Activated CD4-positive, alpha-beta memory T cell treated with anti-CD3 and anti-CD28 coated beads for 36 hours (primary cell): ENCODE measurements around the gene NOS3. TPM values are rescaled to one million over a fixed set of nuclear protein-coding genes. Genes with fewer than 3 reads are reported as not detected.

Experiments
- CTCF ChIA-PET: fragments of 350-600 bp; sonication (Branson Sonifier 250); formaldehyde crosslinking; loops from one replicate; lab custom pipeline; 2021; ENCODE audit warnings: antibody characterized with exemption, inconsistent platforms; lab: Charles Lee
- POLR2A ChIA-PET: fragments of 350-600 bp; sonication (Branson Sonifier 250); formaldehyde crosslinking; loops from one replicate; lab custom pipeline; 2021; ENCODE audit warnings: antibody characterized with exemption; lab: Charles Lee
- DNase-seq: peaks from one replicate; pipeline ENCODE4 v3.0.0-alpha.2; 2020
- H3K27ac Mint-ChIP-seq: one replicate; pipeline ENCODE4 v1.8.0; 2021; ENCODE audit warnings: mixed read lengths
- H3K27me3 Mint-ChIP-seq: one replicate; pipeline ENCODE4 v1.8.0; 2021; ENCODE audit warnings: mixed read lengths
- H3K36me3 Mint-ChIP-seq: one replicate; pipeline ENCODE4 v1.8.0; 2021; ENCODE audit warnings: mixed read lengths
- H3K4me1 Mint-ChIP-seq: one replicate; pipeline ENCODE4 v1.8.0; 2021; ENCODE audit warnings: low read depth, mixed read lengths
- H3K4me3 Mint-ChIP-seq: one replicate; pipeline ENCODE4 v1.8.0; 2021; ENCODE audit warnings: mild to moderate bottlenecking, mixed read lengths
- H3K9me3 Mint-ChIP-seq: one replicate; pipeline ENCODE4 v1.8.0; 2021; ENCODE audit warnings: mixed read lengths
- intact Hi-C: fragments of 100-400 bp; cut with micrococcal nuclease; formaldehyde crosslinking; loops from one replicate; pipeline ENCODE4 v1.15.1; 2023
- total RNA-seq, 2 experiments: library from RNA; stranded (reverse); gene quantifications; one replicate each; pipeline ENCODE4 v1.2.3, GENCODE V29; 2021

Gene NOS3
- total RNA-seq, 2 experiments from 2014 or later = 10.4 to 13.2 TPM

DNA sequence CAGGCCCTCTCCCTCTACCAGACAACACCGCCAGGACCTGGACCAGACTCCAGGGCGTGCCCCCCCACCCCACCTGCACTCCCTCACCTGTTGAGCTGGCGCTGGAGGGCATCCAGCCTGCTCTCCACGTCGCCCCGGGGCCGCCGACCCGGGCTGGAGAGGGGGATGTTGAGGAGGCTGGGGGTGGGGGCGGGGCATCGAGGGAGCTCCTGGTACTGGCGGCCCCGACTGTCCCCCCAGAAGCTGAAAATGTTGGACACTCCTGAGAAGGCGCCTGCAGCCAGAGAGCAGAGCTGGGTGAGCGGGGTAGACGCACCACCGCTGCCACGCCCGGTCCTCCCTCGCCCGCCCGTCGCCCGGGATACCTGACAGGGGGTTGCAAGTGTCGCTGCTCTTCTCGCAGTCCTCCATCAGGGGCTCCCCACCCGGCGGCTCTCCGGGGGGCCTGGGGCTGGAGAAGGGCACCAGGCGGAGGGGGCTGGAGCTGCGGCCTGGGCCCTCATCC is 43.5 kb upstream of the NOS3 start:
- no peak for DNase-seq
- intact Hi-C loops = no loop called here
- Mint-ChIP-seq H3K27ac (no peak overlapping the region), H3K36me3 (peaks cover 2% of the 10 kb centered on the region), H3K4me1 (peaks cover 9% of the 10 kb centered on the region), H3K4me3 (no peak overlapping the region), H3K9me3 (no peaks in the 10 kb centered on the region), H3K27me3 (peaks cover 10% of the 10 kb centered on the region)
- ChIA-PET POLR2A (no interaction called here), CTCF (interaction anchor here (0.8 to 2.3 kb wide), 2 partner anchors 16 to 169 kb away, joined by 3 to 6 read pairs; no protein-coding TSS in a partner anchor)

DNA sequence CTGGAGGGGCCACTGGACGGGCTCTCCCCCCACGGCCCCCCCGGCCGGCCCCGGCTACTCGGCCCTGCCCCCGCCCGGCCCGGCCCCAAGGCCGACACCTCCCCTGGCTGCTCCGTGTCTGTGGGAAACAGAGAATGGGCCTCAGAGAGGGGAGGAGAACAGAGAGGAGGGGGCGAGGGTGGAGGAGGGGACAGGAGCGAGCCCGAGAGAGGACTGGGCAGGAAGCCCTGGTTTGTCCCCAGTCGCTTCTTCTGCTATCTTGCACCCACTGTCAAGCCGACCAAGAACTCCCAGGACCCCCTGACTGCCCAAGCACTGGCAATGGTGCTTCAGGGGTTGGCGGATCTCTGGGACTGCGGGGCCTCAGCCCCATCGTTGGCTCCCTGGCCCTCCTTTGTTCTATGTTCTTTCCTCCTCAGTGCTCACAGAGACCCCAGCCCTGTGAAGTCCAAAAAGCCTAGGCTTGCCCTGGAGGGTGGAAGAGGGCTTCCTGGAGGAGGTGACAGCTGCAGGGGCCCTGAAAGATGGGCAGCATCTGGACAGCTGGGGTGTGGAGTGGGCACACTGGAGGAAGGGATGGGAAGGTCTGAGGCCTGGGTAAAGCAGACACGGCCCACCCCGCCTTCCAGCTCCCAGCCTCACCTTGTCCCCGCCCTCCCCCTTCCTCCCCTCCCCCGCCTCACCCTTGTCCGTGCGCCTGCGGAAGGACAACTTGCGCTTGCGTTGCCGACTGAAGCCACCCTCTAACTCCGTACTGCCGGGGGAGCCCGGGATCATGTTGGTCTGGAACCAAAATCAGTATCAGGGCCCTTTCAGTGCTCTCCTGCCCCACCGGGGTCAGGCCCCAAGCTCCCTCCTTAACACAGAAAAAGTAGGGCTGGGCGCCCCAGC is 42.8 kb upstream of the NOS3 start:
- Mint-ChIP-seq H3K9me3 (no peaks in the 10 kb centered on the region), H3K4me3 (no peak overlapping the region), H3K36me3 (peaks cover 2% of the 10 kb centered on the region), H3K27me3 (peaks cover 10% of the 10 kb centered on the region), H3K27ac (no peak overlapping the region), H3K4me1 (peaks cover 2% of the 10 kb centered on the region)
- DNase-seq = no peak
- ChIA-PET CTCF (interaction anchor here (0.8 to 2.3 kb wide), 4 partner anchors 15 to 169 kb away, joined by 3 to 7 read pairs (median 4); no protein-coding TSS in a partner anchor), POLR2A (no interaction called here)
- intact Hi-C loops = no loop called here

DNA sequence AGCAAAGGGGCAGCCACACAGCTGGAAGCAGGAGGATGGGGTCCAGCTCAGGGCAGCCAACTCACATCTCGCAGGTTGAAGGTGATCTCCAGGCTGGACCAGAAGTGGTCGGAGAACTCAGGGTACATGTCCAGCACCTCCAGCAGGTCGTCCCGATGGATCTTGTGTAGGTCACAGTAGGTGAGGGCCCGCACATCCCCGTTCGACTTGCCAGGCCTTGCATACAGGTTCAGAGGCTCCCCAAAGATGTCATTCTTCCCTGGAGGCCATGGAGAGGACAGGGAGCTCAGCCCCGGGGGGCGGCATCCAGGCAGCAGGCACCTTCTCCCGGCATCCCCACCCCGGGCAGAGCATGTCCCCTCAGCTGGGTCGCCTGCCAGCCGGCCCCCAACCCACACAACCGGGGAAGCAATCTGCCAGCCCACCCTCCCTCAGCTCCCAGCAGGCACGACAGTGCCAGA is 42.0 kb upstream of the NOS3 start:
- ChIA-PET CTCF (interaction anchor here (0.6 to 2.3 kb wide), 4 partner anchors 14 to 810 kb away, joined by 3 to 7 read pairs (median 4); no protein-coding TSS in a partner anchor), POLR2A (no interaction called here)
- Mint-ChIP-seq H3K27me3 (peaks cover 10% of the 10 kb centered on the region), H3K4me3 (no peak overlapping the region), H3K4me1 (no peaks in the 10 kb centered on the region), H3K36me3 (peaks cover 2% of the 10 kb centered on the region), H3K9me3 (no peaks in the 10 kb centered on the region), H3K27ac (no peak overlapping the region)
- no peak for DNase-seq
- intact Hi-C loops = no loop called here

DNA sequence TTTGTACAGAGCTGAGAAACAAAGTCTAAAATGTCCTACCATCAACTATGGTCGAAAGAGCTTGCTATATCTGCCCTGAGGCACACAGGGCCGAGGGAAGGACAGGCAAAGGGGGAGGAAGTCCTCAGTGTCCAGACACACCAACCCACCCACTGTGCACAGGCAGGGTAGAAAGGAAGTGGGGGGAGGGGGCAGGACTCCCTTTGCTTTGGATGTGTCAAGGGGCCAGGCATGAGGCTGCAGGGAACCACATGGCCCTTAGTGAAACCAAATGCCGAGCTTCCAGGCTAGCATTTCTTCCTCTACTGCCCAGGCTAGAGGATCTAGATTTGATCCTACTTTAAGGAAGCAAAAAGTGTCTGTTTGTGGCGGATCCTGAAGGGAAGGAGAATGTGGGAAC is 41.3 kb upstream of the NOS3 start:
- CTCF ChIA-PET = interaction anchor here (0.6 to 1.9 kb wide), 3 partner anchors 13 to 810 kb away, joined by 3 to 7 read pairs (median 3); no protein-coding TSS in a partner anchor
- H3K4me1 Mint-ChIP-seq = no peaks in the 10 kb centered on the region

DNA sequence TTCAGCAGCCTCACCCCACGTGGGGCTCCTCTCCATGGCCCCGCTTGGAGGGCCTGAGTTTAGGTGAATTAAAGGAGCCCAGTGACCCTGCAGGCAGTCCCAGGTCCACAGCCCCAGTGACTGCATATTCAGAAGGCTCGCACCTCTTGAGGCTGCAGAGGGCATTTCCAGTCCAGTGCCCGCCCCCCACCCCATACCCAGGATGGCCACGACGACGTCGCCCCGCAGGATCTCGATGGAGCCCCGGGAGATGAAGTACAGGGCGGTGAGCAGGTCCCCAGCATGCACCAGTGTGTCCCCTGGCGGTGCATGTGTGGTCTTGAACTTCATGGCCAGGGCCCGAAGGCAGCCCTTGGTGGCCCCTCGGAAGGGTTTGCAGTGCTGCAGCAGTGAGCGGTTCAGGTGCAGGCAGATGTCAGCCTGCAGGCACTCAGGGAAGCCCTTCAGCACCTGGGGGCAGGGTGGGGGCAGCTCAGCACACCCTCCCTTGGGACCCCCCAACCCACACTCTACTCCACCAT is 40.8 kb upstream of the NOS3 start:
- Mint-ChIP-seq H3K4me3 (no peak overlapping the region), H3K9me3 (no peaks in the 10 kb centered on the region), H3K4me1 (no peaks in the 10 kb centered on the region), H3K27ac (no peak overlapping the region), H3K27me3 (peaks cover 10% of the 10 kb centered on the region), H3K36me3 (peaks cover 2% of the 10 kb centered on the region)
- intact Hi-C loops = no loop called here
- ChIA-PET CTCF (interaction anchor here (0.8 to 1.9 kb wide), 2 partner anchors 13 to 36 kb away, joined by 3 to 7 read pairs; no protein-coding TSS in a partner anchor), POLR2A (no interaction called here)
- no peak for DNase-seq

More for the DNA sequence above, 41.3 kb upstream of the NOS3 start:
- peaks cover 2% of the 10 kb centered on the region for H3K36me3 Mint-ChIP-seq
- POLR2A ChIA-PET = no interaction called here
- intact Hi-C loops = no loop called here
- no peak overlapping the region for H3K4me3 Mint-ChIP-seq
- H3K27ac Mint-ChIP-seq = no peak overlapping the region
- no peak for DNase-seq
- H3K9me3 Mint-ChIP-seq = no peaks in the 10 kb centered on the region
- H3K27me3 Mint-ChIP-seq = peaks cover 10% of the 10 kb centered on the region

DNA sequence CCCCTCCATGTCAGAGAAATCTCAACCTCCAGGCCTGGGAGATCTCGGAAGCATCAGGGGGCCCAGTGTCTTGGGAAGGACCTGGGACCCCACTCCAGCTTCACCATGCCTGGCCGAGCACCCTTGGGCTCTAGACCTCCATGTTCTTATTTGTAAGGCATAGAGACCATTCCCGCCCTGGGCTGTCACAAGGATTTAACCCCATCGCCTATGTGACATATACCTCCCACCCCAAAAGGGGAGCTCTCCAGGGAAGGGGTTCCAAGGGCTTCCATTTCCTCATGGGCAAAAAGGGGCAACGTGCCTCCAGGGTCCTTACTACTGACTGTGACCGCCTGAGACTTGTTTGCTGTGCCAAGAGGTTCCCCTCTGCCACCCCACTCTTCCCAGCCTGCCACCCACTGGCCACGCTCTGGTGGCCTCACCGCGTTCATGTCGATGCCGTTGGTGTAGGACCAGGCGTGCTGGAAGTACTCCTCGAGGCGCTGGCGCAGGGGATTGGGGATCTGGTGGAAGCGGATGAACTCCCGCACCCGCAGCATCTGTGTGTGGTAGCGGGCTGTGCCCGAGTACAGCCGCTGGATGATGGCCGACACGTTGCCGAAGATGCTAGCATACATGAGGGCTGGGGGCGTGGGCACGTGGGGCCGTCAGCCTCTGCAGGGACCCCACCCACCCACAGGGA is 40.2 kb upstream of the NOS3 start:
- no peaks in the 10 kb centered on the region for H3K9me3 Mint-ChIP-seq
- intact Hi-C loops = no loop called here
- no peak overlapping the region for H3K4me3 Mint-ChIP-seq
- no peak for DNase-seq
- POLR2A ChIA-PET = no interaction called here
- peaks cover 8% of the 10 kb centered on the region for H3K27me3 Mint-ChIP-seq
- H3K4me1 Mint-ChIP-seq = no peaks in the 10 kb centered on the region
- peaks cover 2% of the 10 kb centered on the region for H3K36me3 Mint-ChIP-seq
- H3K27ac Mint-ChIP-seq = no peak overlapping the region
- CTCF ChIA-PET = no interaction called here

DNA sequence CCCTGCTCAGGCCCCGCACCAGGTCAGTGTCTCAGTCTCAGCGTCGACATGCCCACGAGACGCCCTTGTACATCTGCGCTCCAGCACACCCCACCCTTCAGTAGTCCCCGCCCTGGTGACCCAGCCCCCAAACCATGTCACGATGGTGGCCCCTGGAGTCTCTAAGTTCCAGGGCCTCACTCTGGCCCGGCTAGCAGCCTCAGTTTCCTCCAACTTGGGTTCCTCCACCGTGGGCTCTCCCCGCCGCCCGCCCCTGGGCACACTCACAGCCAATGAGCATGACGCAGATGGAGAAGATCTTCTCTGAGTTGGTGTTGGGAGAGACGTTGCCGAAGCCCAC is 39.7 kb upstream of the NOS3 start:
- CTCF ChIA-PET = no interaction called here

DNA sequence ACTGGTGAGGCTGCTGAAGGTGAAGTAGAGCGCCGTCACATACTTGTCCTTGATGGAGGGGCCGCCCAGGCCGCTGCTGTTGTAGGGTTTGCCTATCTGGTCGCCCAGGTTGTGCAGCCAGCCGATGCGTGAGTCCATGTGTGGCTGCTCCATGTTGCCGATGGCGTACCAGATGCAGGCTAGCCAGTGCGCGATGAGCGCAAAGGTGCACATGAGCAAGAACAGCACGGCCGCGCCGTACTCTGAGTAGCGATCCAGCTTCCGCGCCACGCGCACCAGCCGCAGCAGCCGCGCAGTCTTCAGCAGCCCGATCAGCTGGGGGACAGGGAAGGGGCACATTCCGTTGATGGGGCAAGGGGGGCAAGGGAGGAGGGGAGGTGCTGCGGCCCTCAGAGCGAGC is 39.3 kb upstream of the NOS3 start:
- intact Hi-C loops = no loop called here
- Mint-ChIP-seq H3K36me3 (peaks cover 2% of the 10 kb centered on the region), H3K4me3 (no peak overlapping the region), H3K27me3 (peaks cover 10% of the 10 kb centered on the region), H3K9me3 (no peaks in the 10 kb centered on the region), H3K27ac (no peak overlapping the region), H3K4me1 (peaks cover 2% of the 10 kb centered on the region)
- ChIA-PET CTCF (no interaction called here), POLR2A (no interaction called here)
- DNase-seq = no peak

More for the DNA sequence above, 39.7 kb upstream of the NOS3 start:
- H3K4me1 Mint-ChIP-seq = peaks cover 2% of the 10 kb centered on the region
- no peak for DNase-seq
- peaks cover 2% of the 10 kb centered on the region for H3K36me3 Mint-ChIP-seq
- peaks cover 10% of the 10 kb centered on the region for H3K27me3 Mint-ChIP-seq
- POLR2A ChIA-PET = no interaction called here
- no peak overlapping the region for H3K4me3 Mint-ChIP-seq
- H3K27ac Mint-ChIP-seq = no peak overlapping the region
- intact Hi-C loops = no loop called here
- H3K9me3 Mint-ChIP-seq = no peaks in the 10 kb centered on the region

DNA sequence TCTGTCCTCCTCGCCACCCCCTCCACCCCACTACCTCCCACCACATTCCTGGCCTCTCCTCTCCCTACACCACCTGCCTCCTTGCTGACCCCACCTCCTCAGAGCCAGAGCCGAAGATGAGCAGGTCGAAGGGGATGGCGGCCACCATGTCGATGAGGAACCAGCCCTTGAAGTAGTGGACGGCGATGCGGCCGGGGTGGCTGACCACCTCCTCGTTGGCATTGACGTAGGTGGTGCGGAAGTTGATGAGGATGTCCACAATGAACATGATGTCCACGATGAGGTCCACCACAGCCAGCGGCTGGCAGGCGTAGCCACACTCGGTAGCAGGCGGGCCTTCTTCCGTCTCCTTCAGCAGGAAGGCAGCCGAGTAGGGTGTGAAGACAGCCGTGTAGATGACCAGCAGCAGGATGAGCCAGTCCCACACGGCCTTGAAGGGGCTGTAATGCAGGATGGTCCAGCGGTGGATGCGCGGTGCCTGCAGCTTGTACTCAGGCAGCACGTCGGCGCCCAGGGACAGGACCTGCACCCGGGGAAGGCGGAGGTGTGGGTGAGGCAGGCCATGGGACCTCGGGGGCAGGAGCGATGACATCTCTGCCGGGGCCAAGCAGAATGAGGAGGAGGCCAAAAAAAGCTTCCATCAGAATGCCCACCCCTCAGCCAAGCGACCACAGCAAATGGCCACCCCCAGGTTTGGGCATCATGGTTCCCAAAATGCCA is 38.3 kb upstream of the NOS3 start:
- POLR2A ChIA-PET = no interaction called here

DNA sequence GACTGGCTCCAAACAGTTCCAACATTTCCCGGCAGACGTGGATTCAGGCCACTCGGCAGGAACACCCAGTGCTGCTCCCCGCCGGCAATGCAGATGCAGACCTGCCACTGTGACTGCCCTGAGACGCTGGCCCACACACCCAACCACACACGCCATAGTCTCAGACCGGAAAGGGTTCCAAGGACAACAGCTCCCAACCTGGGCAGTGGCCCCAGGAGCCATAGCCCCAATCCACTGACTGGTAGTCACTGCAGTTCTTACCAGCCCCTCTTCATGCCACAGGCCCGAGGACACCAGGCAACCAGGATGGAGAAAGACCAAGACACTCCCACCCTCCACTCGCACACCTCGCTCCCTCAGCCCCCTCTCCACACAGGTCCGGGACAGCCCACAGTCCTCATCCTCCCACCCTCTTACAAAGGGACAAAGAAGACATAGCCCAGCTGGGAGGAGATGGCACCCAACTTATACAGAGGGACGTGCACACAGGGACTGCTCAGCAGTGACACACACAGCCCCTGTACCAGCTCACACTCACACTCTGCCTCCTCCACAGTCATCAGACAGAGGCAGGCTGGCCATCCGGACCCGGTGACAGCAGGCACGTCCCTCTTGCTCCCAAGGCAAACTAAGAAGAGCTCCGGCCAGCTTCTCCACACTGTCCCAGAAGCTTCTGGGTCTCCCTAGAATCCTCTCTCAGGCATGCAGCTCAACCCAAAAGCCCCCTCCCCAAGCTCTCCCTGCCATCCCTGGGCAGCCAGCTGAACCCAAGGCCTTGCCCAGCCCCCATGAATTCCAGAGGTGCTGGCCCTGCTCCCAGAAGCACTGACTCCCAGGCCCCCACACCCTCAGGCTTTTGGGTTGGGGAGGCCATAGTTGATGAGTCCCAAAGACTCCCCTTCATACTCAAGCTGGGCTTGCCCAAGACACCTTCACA is 37.5 kb upstream of the NOS3 start:
- CTCF ChIA-PET = interaction anchor here (1.3 kb wide), 1 partner anchor 55 kb away, joined by 4 read pairs; no protein-coding TSS in a partner anchor
- intact Hi-C loops = no loop called here
- Mint-ChIP-seq H3K27ac (no peak overlapping the region), H3K4me3 (no peak overlapping the region), H3K9me3 (no peaks in the 10 kb centered on the region), H3K27me3 (peaks cover 16% of the 10 kb centered on the region), H3K4me1 (peaks cover 2% of the 10 kb centered on the region), H3K36me3 (peaks cover 2% of the 10 kb centered on the region)
- POLR2A ChIA-PET = interaction anchor here (0.8 kb wide), 1 partner anchor 11 kb away, joined by 3 read pairs; no protein-coding TSS in a partner anchor
- DNase-seq = no peak

More for the DNA sequence above, 38.3 kb upstream of the NOS3 start:
- Mint-ChIP-seq H3K9me3 (no peaks in the 10 kb centered on the region), H3K27me3 (peaks cover 18% of the 10 kb centered on the region), H3K4me1 (peaks cover 2% of the 10 kb centered on the region), H3K4me3 (no peak overlapping the region), H3K36me3 (peaks cover 2% of the 10 kb centered on the region), H3K27ac (no peak overlapping the region)
- DNase-seq = no peak
- CTCF ChIA-PET = interaction anchor here (1.3 kb wide), 1 partner anchor 54 kb away, joined by 4 read pairs; no protein-coding TSS in a partner anchor
- intact Hi-C loops = no loop called here
